GM18502 (cell line): ENCODE measurements around the gene SLC46A3.
A peak's percentile ranks its signal among the peaks of the same experiment; 100 is the strongest.
"Not testable (repeated sequence)": the region's sequence is repeated elsewhere in the genome, so short reads cannot be mapped to it uniquely, and the experiment has no call there.

Source experiments
- ATAC-seq: cut with Tn5 transposase; IDR thresholded peaks from one replicate; pipeline ENCODE4 v1.9.1; 2021; ENCODE audit warnings: mild to moderate bottlenecking; ENCODE audit not compliant: unreplicated experiment, poor library complexity

Gene SLC46A3

GRCh38 chr13:28718543-28719226, at the start of gene SLC46A3:
Gene SLC46A3 (minus strand): TSS chr13:28718970. CDS start chr13:28717998, 972 bp downstream.
- ATAC-seq: peak; percentile 99

GRCh38 chr13:28763887-28764286, 45.1 kb upstream of the SLC46A3 start:
- no peak for ATAC-seq

- no peak for ATAC-seq
Measured at GRCh38 chr13:28761586-28761985, 42.8 kb upstream of the SLC46A3 start.

- ATAC-seq: no peak
Measured at GRCh38 chr13:28755546-28755870, 36.7 kb upstream of the SLC46A3 start.

GRCh38 chr13:28754698-28755545, 36.2 kb upstream of the SLC46A3 start:
- ATAC-seq: no peak

GRCh38 chr13:28753946-28754345, 35.2 kb upstream of the SLC46A3 start:
- no peak for ATAC-seq

GRCh38 chr13:28753208-28753892, 34.6 kb upstream of the SLC46A3 start:
- ATAC-seq: no peak

- ATAC-seq: no peak
Measured at GRCh38 chr13:28751175-28751960, 32.6 kb upstream of the SLC46A3 start.

- ATAC-seq: no peak
Measured at GRCh38 chr13:28750187-28751045, 31.6 kb upstream of the SLC46A3 start.

GRCh38 chr13:28747851-28748250, 29.1 kb upstream of the SLC46A3 start:
- ATAC-seq: no peak

- no peak for ATAC-seq
Measured at GRCh38 chr13:28746287-28746612, 27.5 kb upstream of the SLC46A3 start.

- ATAC-seq: no peak
Measured at GRCh38 chr13:28744656-28745055, 25.9 kb upstream of the SLC46A3 start.

GRCh38 chr13:28744091-28744536, 25.3 kb upstream of the SLC46A3 start:
- ATAC-seq: no peak

- no peak for ATAC-seq
Measured at GRCh38 chr13:28743499-28744083, 24.8 kb upstream of the SLC46A3 start.

- no peak for ATAC-seq
Measured at GRCh38 chr13:28743020-28743419, 24.2 kb upstream of the SLC46A3 start.

GRCh38 chr13:28742445-28742844, 23.7 kb upstream of the SLC46A3 start:
- ATAC-seq: not testable (repeated sequence)

- ATAC-seq: no peak
Measured at GRCh38 chr13:28741084-28741491, 22.3 kb upstream of the SLC46A3 start.

- no peak for ATAC-seq
Measured at GRCh38 chr13:28739376-28739775, 20.6 kb upstream of the SLC46A3 start.

GRCh38 chr13:28735481-28736029, 16.8 kb upstream of the SLC46A3 start:
- no peak for ATAC-seq
